Dermis microvascular lymphatic vessel endothelial cell (primary cell): ENCODE data around the gene ABCB10. TPM values are rescaled to one million over a fixed set of nuclear protein-coding genes. Genes with fewer than 3 reads are reported as not detected.
"Not testable (repeated sequence)": the region's sequence is repeated elsewhere in the genome, so short reads cannot be mapped to it uniquely, and the experiment has no call there.

Experiments
- DNase-seq, 2 donors: peaks; one replicate each; pipeline versions ENCODE4 v3.0.0 to v3.0.0-alpha.2; 2010; ENCODE audit warnings: low read depth in 2 of 2
- total RNA-seq: library from RNA; depleted of rRNA; stranded (reverse); fragments of >200 nt; gene quantifications from 2 replicates; pipeline ENCODE4 v1.2.1, GENCODE V29; 2014

ABCB10 gene
- total RNA-seq, 1 donor from 2014 or later, result 19.1 TPM

DNA sequence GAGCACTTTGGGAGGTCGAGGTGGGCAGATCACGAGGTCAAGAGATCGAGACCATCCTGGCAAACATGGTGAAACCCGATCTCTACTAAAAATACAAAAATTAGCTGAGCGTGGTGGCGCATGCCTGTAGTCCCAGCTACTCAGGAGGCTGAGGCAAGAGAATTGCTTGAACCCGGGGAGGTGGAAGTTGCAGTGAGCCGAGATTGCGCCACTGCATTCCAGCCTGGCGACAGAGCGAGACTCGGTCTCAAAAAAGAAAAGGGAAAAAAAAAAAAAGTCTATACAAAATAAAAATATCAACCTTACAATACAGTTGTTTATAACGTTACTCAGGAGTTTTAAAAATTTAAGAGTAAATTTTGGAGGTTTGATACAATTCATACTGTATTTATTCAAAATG, 82.6 kb downstream of the ABCB10 start:
- DNase-seq, result not testable (repeated sequence)

DNA sequence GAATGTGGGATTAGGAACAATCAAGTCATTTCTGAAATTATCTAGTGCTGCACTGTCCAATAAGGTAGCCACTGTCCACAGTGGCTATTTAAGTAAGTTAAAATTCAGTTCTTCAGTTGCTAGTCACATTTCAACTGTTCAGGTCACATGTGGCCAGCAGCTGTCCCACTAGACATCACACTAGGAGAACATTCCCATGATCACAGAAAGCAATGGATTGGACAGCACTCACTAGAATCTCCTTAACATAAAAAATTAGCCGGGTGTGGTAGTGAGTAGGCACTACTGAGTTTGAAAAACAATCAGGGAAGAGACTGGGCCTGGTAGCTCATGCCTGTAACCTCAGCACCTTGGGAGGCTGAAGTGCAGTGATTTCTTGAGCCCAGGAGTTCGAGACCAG, 84.0 kb downstream of the ABCB10 start:
- DNase-seq, result no peak

GRCh38 chr1:229471175-229471574, 87.3 kb downstream of the ABCB10 start:
- DNase-seq, result no peak

- no peak for DNase-seq
Measured at GRCh38 chr1:229470406-229471043, 88.0 kb downstream of the ABCB10 start.

GRCh38 chr1:229466887-229467286, 91.6 kb downstream of the ABCB10 start:
- DNase-seq, result no peak

Other genes with a start within 250 kb of the ABCB10 start
- gene CCSAP, start 215.7 kb downstream of the ABCB10 start, total RNA-seq, result 3.4 and 5.0 TPM in 2 replicates
- under 0.01 TPM in 1 of 2 replicates, not detected in the other for gene ACTA1, start 124.6 kb downstream of the ABCB10 start, total RNA-seq
- gene NUP133, start 50.4 kb downstream of the ABCB10 start, total RNA-seq, result 31.6 and 32.9 TPM in 2 replicates
- gene TAF5L, start 67.4 kb upstream of the ABCB10 start, total RNA-seq, result 21.7 and 28.1 TPM in 2 replicates
- gene URB2, start 67.5 kb upstream of the ABCB10 start, total RNA-seq, result 8.2 and 9.6 TPM in 2 replicates